Measurements from ENCODE around the gene PIN1. TPM values are rescaled to one million over a fixed set of nuclear protein-coding genes. Genes with fewer than 3 reads are reported as not detected.

Gene PIN1
- polyA plus RNA-seq, 1 experiment, result 33.6 TPM

DNA sequence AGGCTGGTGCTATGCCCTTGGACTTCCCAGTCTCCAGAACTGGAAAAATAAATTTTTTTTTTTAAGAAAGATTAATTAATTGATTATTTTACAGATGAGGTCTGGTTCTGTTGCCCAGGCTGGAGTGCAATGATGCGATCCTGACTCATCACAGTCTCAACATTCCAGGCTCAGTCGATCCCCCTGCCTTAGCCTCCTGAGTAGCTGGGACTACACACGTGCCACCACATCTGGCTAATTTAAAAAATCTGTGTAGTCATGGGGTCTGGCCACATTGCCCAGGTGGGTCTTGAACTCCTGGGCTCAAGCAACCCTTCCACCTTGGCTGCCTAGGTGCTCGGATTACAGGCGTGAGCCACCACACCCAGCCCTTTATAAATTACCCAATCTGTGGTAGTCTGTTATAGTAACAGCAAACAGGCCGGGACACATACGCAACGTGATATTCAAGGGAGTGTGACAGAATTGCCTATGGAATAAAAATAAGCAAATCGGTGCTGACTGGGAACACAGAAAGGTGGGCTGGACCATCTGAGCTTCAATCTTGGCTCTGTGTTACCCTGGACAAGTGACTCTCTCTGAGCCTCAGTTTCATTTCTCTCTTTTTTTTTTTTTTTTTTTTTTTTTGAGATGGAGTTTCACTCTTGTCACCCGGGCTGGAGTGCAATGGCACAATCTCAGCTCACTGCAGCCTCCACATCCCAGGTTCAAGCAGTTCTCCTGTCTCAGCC, 42.8 kb downstream of the PIN1 start:
- H3K27ac ChIP-seq (ENCODE audit: low read depth, low read length), result no peak overlapping the region
- peak; percentile 4 for DNase-seq (ENCODE audit: low read depth, low spot score)
- ChIA-PET POLR2A (no interaction called here), CTCF (no interaction called here)
- TF ChIP-seq, protein P1, sequence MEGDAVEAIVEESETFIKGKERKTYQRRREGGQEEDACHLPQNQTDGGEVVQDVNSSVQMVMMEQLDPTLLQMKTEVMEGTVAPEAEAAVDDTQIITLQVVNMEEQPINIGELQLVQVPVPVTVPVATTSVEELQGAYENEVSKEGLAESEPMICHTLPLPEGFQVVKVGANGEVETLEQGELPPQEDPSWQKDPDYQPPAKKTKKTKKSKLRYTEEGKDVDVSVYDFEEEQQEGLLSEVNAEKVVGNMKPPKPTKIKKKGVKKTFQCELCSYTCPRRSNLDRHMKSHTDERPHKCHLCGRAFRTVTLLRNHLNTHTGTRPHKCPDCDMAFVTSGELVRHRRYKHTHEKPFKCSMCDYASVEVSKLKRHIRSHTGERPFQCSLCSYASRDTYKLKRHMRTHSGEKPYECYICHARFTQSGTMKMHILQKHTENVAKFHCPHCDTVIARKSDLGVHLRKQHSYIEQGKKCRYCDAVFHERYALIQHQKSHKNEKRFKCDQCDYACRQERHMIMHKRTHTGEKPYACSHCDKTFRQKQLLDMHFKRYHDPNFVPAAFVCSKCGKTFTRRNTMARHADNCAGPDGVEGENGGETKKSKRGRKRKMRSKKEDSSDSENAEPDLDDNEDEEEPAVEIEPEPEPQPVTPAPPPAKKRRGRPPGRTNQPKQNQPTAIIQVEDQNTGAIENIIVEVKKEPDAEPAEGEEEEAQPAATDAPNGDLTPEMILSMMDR (IDR thresholded peaks at IDR 0.05; ENCODE audit: low read depth, low read length), result no peak
- no peaks in the 10 kb centered on the region for H3K27me3 ChIP-seq (ENCODE audit: control insufficient read depth, insufficient read depth, low read length)
- H3K4me3 ChIP-seq (ENCODE audit: low read depth, low read length), result no peak overlapping the region
- peaks cover 5% of the 10 kb centered on the region for H3K9me3 ChIP-seq (ENCODE audit: control insufficient read depth, insufficient read depth, low read length)

- Histone ChIP-seq H3K4me3 (ENCODE audit: low read depth, low read length) (no peak overlapping the region), H3K27me3 (ENCODE audit: control insufficient read depth, insufficient read depth, low read length) (no peaks in the 10 kb centered on the region), H3K9me3 (ENCODE audit: control insufficient read depth, insufficient read depth, low read length) (peaks cover 5% of the 10 kb centered on the region), H3K27ac (ENCODE audit: low read depth, low read length) (no peak overlapping the region)
- TF ChIP-seq, protein P1 (IDR thresholded peaks at IDR 0.05; ENCODE audit: low read depth, low read length), result no peak
- CTCF ChIA-PET, result no interaction called here
- DNase-seq (ENCODE audit: low read depth, low spot score), result no peak
- POLR2A ChIA-PET, result no interaction called here
These were observed 43.5 kb downstream of the PIN1 start for GRCh38 chr19:9878511-9879196.

DNA sequence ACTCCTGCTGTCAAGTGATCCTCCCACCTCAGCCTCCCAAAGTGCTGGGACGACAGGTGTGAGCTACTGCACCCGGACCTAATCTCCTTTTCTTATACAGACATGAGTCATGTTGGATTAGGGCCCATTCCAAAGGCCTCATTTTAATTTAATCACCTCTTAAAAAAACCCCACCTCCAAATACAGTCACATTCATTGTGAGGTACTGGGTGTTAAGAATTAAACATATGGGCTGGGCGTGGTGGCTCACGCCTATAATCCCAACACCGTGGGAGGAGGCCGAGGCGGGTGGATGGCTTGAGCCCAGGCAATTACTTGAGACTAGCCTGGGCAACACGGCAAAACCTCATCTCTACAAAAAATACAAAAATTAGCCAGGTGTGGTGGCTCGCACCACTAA, 46.6 kb downstream of the PIN1 start:
- Histone ChIP-seq H3K9me3 (ENCODE audit: control insufficient read depth, insufficient read depth, low read length) (peaks cover 5% of the 10 kb centered on the region), H3K27me3 (ENCODE audit: control insufficient read depth, insufficient read depth, low read length) (no peaks in the 10 kb centered on the region), H3K27ac (ENCODE audit: low read depth, low read length) (no peak overlapping the region), H3K4me3 (ENCODE audit: low read depth, low read length) (no peak overlapping the region)
- DNase-seq (ENCODE audit: low read depth, low spot score), result no peak
- ChIA-PET POLR2A (no interaction called here), CTCF (no interaction called here)
- TF ChIP-seq, protein P1 (IDR thresholded peaks at IDR 0.05; ENCODE audit: low read depth, low read length), result no peak

GRCh38 chr19:9883231-9883758, 48.2 kb downstream of the PIN1 start:
- H3K27ac ChIP-seq (ENCODE audit: low read depth, low read length), result no peak overlapping the region
- no peak overlapping the region for H3K4me3 ChIP-seq (ENCODE audit: low read depth, low read length)
- H3K27me3 ChIP-seq (ENCODE audit: control insufficient read depth, insufficient read depth, low read length), result no peaks in the 10 kb centered on the region
- TF ChIP-seq, protein P1 (IDR thresholded peaks at IDR 0.05; ENCODE audit: low read depth, low read length), result no peak
- H3K9me3 ChIP-seq (ENCODE audit: control insufficient read depth, insufficient read depth, low read length), result no peaks in the 10 kb centered on the region
- POLR2A ChIA-PET, result no interaction called here
- CTCF ChIA-PET, result no interaction called here
- no peak for DNase-seq (ENCODE audit: low read depth, low spot score)

GRCh38 chr19:9883764-9884163, 48.6 kb downstream of the PIN1 start:
- Histone ChIP-seq H3K4me3 (ENCODE audit: low read depth, low read length) (no peak overlapping the region), H3K27ac (ENCODE audit: low read depth, low read length) (no peak overlapping the region), H3K9me3 (ENCODE audit: control insufficient read depth, insufficient read depth, low read length) (no peaks in the 10 kb centered on the region), H3K27me3 (ENCODE audit: control insufficient read depth, insufficient read depth, low read length) (no peaks in the 10 kb centered on the region)
- CTCF ChIA-PET, result no interaction called here
- TF ChIP-seq, protein P1 (IDR thresholded peaks at IDR 0.05; ENCODE audit: low read depth, low read length), result no peak
- POLR2A ChIA-PET, result no interaction called here
- DNase-seq (ENCODE audit: low read depth, low spot score), result no peak
